GM23248 (cell line): ENCODE results near the gene FOXP3. TPM values are rescaled to one million over a fixed set of nuclear protein-coding genes. Genes with fewer than 3 reads are reported as not detected.
A peak's percentile ranks its signal among the peaks of the same experiment; 100 is the strongest.

Source experiments
- DNase-seq: peaks from one replicate; pipeline ENCODE4 v3.0.0-alpha.2; 2015
- H2AFZ ChIP-seq: fragments of 200-600 bp; sonication (generic); 2 replicates; pipeline ENCODE4 v1.6.1; 2016; ENCODE audit warnings: antibody characterized with exemption
- H3F3A ChIP-seq: fragments of 200-600 bp; sonication (generic); 2 replicates; pipeline ENCODE4 v1.6.1; 2016; ENCODE audit warnings: mild to moderate bottlenecking, antibody characterized with exemption, mixed run types; ENCODE audit not compliant: insufficient read depth
- H3K27ac ChIP-seq: fragments of 200-600 bp; sonication (generic); 2 replicates; pipeline ENCODE4 v1.5.1; 2016; ENCODE audit warnings: mild to moderate bottlenecking
- H3K27me3 ChIP-seq: fragments of 200-600 bp; sonication (generic); replicated peaks from 2 replicates; pipeline ENCODE4 v1.6.1; 2016; ENCODE audit warnings: mild to moderate bottlenecking; ENCODE audit not compliant: insufficient read depth
- H3K36me3 ChIP-seq: fragments of 200-600 bp; sonication (generic); 2 replicates; pipeline ENCODE4 v1.6.1; 2016; ENCODE audit warnings: low read depth, mild to moderate bottlenecking
- H3K4me1 ChIP-seq: fragments of 200-600 bp; sonication (generic); 2 replicates; pipeline ENCODE4 v1.6.1; 2016; ENCODE audit warnings: mild to moderate bottlenecking; ENCODE audit not compliant: insufficient read depth
- H3K4me2 ChIP-seq: fragments of 200-600 bp; sonication (generic); one replicate; pipeline ENCODE4 v1.6.1; 2016; ENCODE audit warnings: mild to moderate bottlenecking; ENCODE audit not compliant: unreplicated experiment
- H3K4me3 ChIP-seq: fragments of 200-600 bp; sonication (generic); 2 replicates; pipeline ENCODE4 v1.5.1; 2016; ENCODE audit warnings: mild to moderate bottlenecking
- H3K79me2 ChIP-seq: fragments of 200-600 bp; sonication (generic); 2 replicates; pipeline ENCODE4 v1.6.1; 2016; ENCODE audit warnings: mild to moderate bottlenecking; ENCODE audit not compliant: insufficient read depth
- H3K9ac ChIP-seq: fragments of 200-600 bp; sonication (generic); 2 replicates; pipeline ENCODE4 v1.6.1; 2016; ENCODE audit warnings: mild to moderate bottlenecking
- H3K9me2 ChIP-seq: fragments of 200-600 bp; sonication (generic); 2 replicates; pipeline ENCODE4 v1.6.1; 2016; ENCODE audit warnings: mixed run types, mild to moderate bottlenecking, moderate library complexity; ENCODE audit not compliant: insufficient read depth
- H3K9me3 ChIP-seq: fragments of 200-600 bp; sonication (generic); one replicate; pipeline ENCODE4 v1.6.1; 2017; ENCODE audit warnings: low read depth
- H4K20me1 ChIP-seq: fragments of 200-600 bp; sonication (generic); 2 replicates; pipeline ENCODE4 v1.6.0; 2016; ENCODE audit not compliant: insufficient read depth
- EZH2 ChIP-seq: fragments of 200-600 bp; sonication (generic); IDR thresholded peaks from 2 replicates; pipeline ENCODE4 v1.6.1; 2018; ENCODE audit warnings: antibody characterized with exemption, mild to moderate bottlenecking; ENCODE audit not compliant: insufficient read depth, poor library complexity, severe bottlenecking
- EZH2phosphoT487 ChIP-seq: fragments of 200-600 bp; sonication (generic); IDR thresholded peaks from 2 replicates; pipeline ENCODE4 v1.6.1; 2018; ENCODE audit warnings: antibody characterized with exemption, moderate library complexity, mild to moderate bottlenecking, low read depth; ENCODE audit not compliant: insufficient read depth
- WGBS, 2 experiments: methylation state at CpG; one replicate each; pipeline ENCODE4 v1.1.6; 2015 to 2017; ENCODE audit warnings: low lambda C conversion rate in 2 of 2, low coverage in 1 of 2; ENCODE audit errors: missing lambda C conversion rate in 2 of 2; 5-methylcytosine and 5-hydroxymethylcytosine counted together
- in situ Hi-C: fragments of 300-500 bp; cut with MboI; formaldehyde crosslinking; loops from 2 replicates; pipeline ENCODE4 v1.15.0; 2020
- polyA plus RNA-seq: library from polyadenylated mRNA; unstranded; fragments of >200 nt; fragmentation: Nextera tagmentation; extraction: Ambion mirVana; gene quantifications from 2 replicates; pipeline ENCODE4 v1.2.1, GENCODE V29; 2016
- total RNA-seq: library from RNA; depleted of rRNA; stranded (reverse); fragments of >200 nt; shearing (Covaris generic); gene quantifications from 2 replicates; pipeline ENCODE4 v1.2.3, GENCODE V29; 2014; rRNA removed

FOXP3 gene
- total RNA-seq (not detected in 2 replicates), polyA plus RNA-seq (0.08 and 0.20 TPM in 2 replicates)

- 89 to 90% methylated on average over 10 to 11 of the region's 11 CpGs for WGBS, 2 experiments
- Histone ChIP-seq H4K20me1 (no peaks in the 10 kb centered on the region), H3K79me2 (no peaks in the 10 kb centered on the region), H3K4me3 (no peak within 1 kb of the TSS), H3K4me1 (no peaks in the 10 kb centered on the region), H3K9me2 (no peaks in the 10 kb centered on the region), H3K27me3 (no peaks in the 10 kb centered on the region), H3K36me3 (no peaks in the 10 kb centered on the region), H3K9me3 (no peaks in the 10 kb centered on the region), H3K4me2 (no peak within 1 kb of the TSS), H3K9ac (no peak within 1 kb of the TSS), H3F3A (no peaks in the 10 kb centered on the region), H2AFZ (no peak within 1 kb of the TSS), H3K27ac (no peak within 1 kb of the TSS)
- DNase-seq, result no peak
- in situ Hi-C loops, result no loop called here
- no peak for TF ChIP-seq EZH2
Measured at GRCh38 chrX:49264460-49264859, at the start of gene FOXP3. Gene FOXP3, minus strand, starts transcription at chrX:49264710. Its CDS starts 6,205 bp downstream, at chrX:49258505.

GRCh38 chrX:49312176-49312575, 47.7 kb upstream of the FOXP3 start:
- Histone ChIP-seq H4K20me1 (no peaks in the 10 kb centered on the region), H3K36me3 (no peaks in the 10 kb centered on the region), H2AFZ (no peak overlapping the region), H3K9ac (no peak overlapping the region), H3K79me2 (no peaks in the 10 kb centered on the region), H3F3A (no peaks in the 10 kb centered on the region), H3K27me3 (no peaks in the 10 kb centered on the region), H3K9me2 (no peaks in the 10 kb centered on the region), H3K27ac (no peak overlapping the region), H3K9me3 (no peaks in the 10 kb centered on the region), H3K4me2 (no peak overlapping the region), H3K4me1 (no peaks in the 10 kb centered on the region), H3K4me3 (no peak overlapping the region)
- no peak for TF ChIP-seq EZH2
- in situ Hi-C loops, result no loop called here
- WGBS, 2 experiments, result 30 to 37% methylated on average over 2 of the region's 2 CpGs
- no peak for DNase-seq

- Histone ChIP-seq H3K36me3 (no peaks in the 10 kb centered on the region), H4K20me1 (no peaks in the 10 kb centered on the region), H3K4me2 (peak overlapping the region; percentile 86), H2AFZ (peak overlapping the region; percentile 96), H3K79me2 (no peaks in the 10 kb centered on the region), H3K9me3 (no peaks in the 10 kb centered on the region), H3K4me3 (0 out of 2 replicates have a peak overlapping the region, but pooled peaks have one; percentile 79), H3K27ac (no peak overlapping the region), H3F3A (no peaks in the 10 kb centered on the region), H3K4me1 (no peaks in the 10 kb centered on the region), H3K9me2 (no peaks in the 10 kb centered on the region), H3K9ac (no peak overlapping the region), H3K27me3 (no peaks in the 10 kb centered on the region)
- WGBS, 2 experiments, result 61 to 78% methylated on average over 11 to 18 of the region's 18 CpGs
- no peak for DNase-seq
- in situ Hi-C loops, result no loop called here
- TF ChIP-seq EZH2phosphoT487 (no peak), EZH2 (no peak)
Measured at GRCh38 chrX:49310371-49310770, 45.9 kb upstream of the FOXP3 start.

- WGBS, 2 experiments, result 2% methylated on average over 8 of the region's 8 CpGs
- Histone ChIP-seq H3K9me3 (no peaks in the 10 kb centered on the region), H3K9ac (peak overlapping the region; percentile 71), H3F3A (no peaks in the 10 kb centered on the region), H3K36me3 (no peaks in the 10 kb centered on the region), H3K27ac (no peak overlapping the region), H3K4me1 (no peaks in the 10 kb centered on the region), H3K27me3 (no peaks in the 10 kb centered on the region), H3K4me3 (peak overlapping the region; percentile 79), H2AFZ (peak overlapping the region; percentile 96), H3K4me2 (peak overlapping the region; percentile 86), H4K20me1 (no peaks in the 10 kb centered on the region), H3K9me2 (no peaks in the 10 kb centered on the region), H3K79me2 (no peaks in the 10 kb centered on the region)
- TF ChIP-seq EZH2 (no peak), EZH2phosphoT487 (no peak)
- peak; percentile 50 for DNase-seq
- in situ Hi-C loops, result no loop called here
Measured at GRCh38 chrX:49309401-49309981, 45.0 kb upstream of the FOXP3 start.
